Liver (tissue), 9 donors: ENCODE measurements around the gene CDH18. TPM values are rescaled to one million over a fixed set of nuclear protein-coding genes. Genes with fewer than 3 reads are reported as not detected.

Experiments
- DNase-seq: peaks from one replicate; pipeline ENCODE4 v3.0.0-alpha.2; 2017; ENCODE audit warnings: low spot score
- H3K27ac ChIP-seq, 2 donors: one replicate each; pipeline ENCODE4 v1.7.0; 2013; ENCODE audit warnings: inconsistent platforms in 2 of 2, low read length in 2 of 2, control low read depth in 1 of 2, low read depth in 1 of 2, mild to moderate bottlenecking in 1 of 2
- H3K27me3 ChIP-seq, 4 donors: one replicate each; pipeline versions ENCODE4 v1.6.1 to v1.7.0; 2013; ENCODE audit warnings: low read length in 3 of 4, inconsistent platforms in 1 of 4, mild to moderate bottlenecking in 1 of 4, moderate library complexity in 1 of 4; ENCODE audit not compliant: control insufficient read depth in 4 of 4, insufficient read depth in 4 of 4
- H3K36me3 ChIP-seq, 4 donors: one replicate each; pipeline versions ENCODE4 v1.6.1 to v1.7.0; 2013; ENCODE audit warnings: low read length in 3 of 4, mild to moderate bottlenecking in 3 of 4, low read depth in 1 of 4, moderate library complexity in 1 of 4; ENCODE audit not compliant: control insufficient read depth in 4 of 4, insufficient read depth in 3 of 4
- H3K4me1 ChIP-seq, 4 donors: one replicate each; pipeline versions ENCODE4 v1.6.1 to v1.7.0; 2013; ENCODE audit warnings: low read length in 3 of 4, mild to moderate bottlenecking in 3 of 4, moderate library complexity in 1 of 4; ENCODE audit not compliant: control insufficient read depth in 4 of 4, insufficient read depth in 4 of 4
- H3K4me3 ChIP-seq, 3 donors: one replicate each; pipeline versions ENCODE4 v1.6.1 to v1.7.0; 2013; ENCODE audit warnings: low read length in 3 of 3, control low read depth in 1 of 3, low read depth in 1 of 3, mild to moderate bottlenecking in 1 of 3
- H3K9ac ChIP-seq, 2 donors: one replicate each; pipeline ENCODE4 v1.7.0; 2013; ENCODE audit warnings: low read length in 2 of 2, mild to moderate bottlenecking in 2 of 2, moderate library complexity in 2 of 2, control low read depth in 1 of 2, low read depth in 1 of 2
- H3K9me3 ChIP-seq, 4 donors: one replicate each; pipeline versions ENCODE4 v1.6.1 to v1.7.0; 2013; ENCODE audit warnings: low read length in 3 of 4; ENCODE audit not compliant: control insufficient read depth in 4 of 4
- ATF3 ChIP-seq: IDR thresholded peaks from 2 replicates; pipeline ENCODE4 v1.6.1; 2016; ENCODE audit warnings: antibody characterized with exemption
- FOXA1 ChIP-seq: IDR thresholded peaks from 2 replicates; pipeline ENCODE4 v1.6.1; 2016; ENCODE audit warnings: antibody characterized with exemption
- FOXA2 ChIP-seq: IDR thresholded peaks from 2 replicates; pipeline ENCODE4 v1.6.1; 2016; ENCODE audit warnings: antibody characterized with exemption
- GABPA ChIP-seq, 2 donors: IDR thresholded peaks in 1 of 2; conservative IDR thresholded peaks in 1 of 2; 2 replicates each; pipeline ENCODE4 v1.6.1; 2016; ENCODE audit warnings: antibody characterized with exemption in 2 of 2, mild to moderate bottlenecking in 1 of 2, moderate library complexity in 1 of 2
- HNF4A ChIP-seq, 2 donors: conservative IDR thresholded peaks; 2 replicates each; pipeline ENCODE4 v1.6.1; 2016; ENCODE audit warnings: antibody characterized with exemption in 2 of 2, mild to moderate bottlenecking in 2 of 2
- HNF4G ChIP-seq: IDR thresholded peaks from 2 replicates; pipeline ENCODE4 v1.6.1; 2016; ENCODE audit warnings: antibody characterized with exemption
- JUND ChIP-seq, 2 donors: IDR thresholded peaks; 2 replicates each; pipeline ENCODE4 v1.6.1; 2016; ENCODE audit warnings: antibody characterized with exemption in 2 of 2
- RAD21 ChIP-seq, 2 donors: IDR thresholded peaks; 2 replicates each; pipeline ENCODE4 v1.6.1; 2016; ENCODE audit warnings: antibody characterized with exemption in 2 of 2, mild to moderate bottlenecking in 2 of 2
- REST ChIP-seq: IDR thresholded peaks from 2 replicates; pipeline ENCODE4 v1.6.1; 2016; ENCODE audit warnings: antibody characterized with exemption, mild to moderate bottlenecking
- SP1 ChIP-seq: IDR thresholded peaks from 2 replicates; pipeline ENCODE4 v1.6.1; 2018; ENCODE audit warnings: antibody characterized with exemption, mild to moderate bottlenecking
- YY1 ChIP-seq: IDR thresholded peaks from 2 replicates; pipeline ENCODE4 v1.6.1; 2016; ENCODE audit warnings: antibody characterized with exemption, mild to moderate bottlenecking
- ZBTB33 ChIP-seq: IDR thresholded peaks from 2 replicates; pipeline ENCODE4 v1.6.1; 2016; ENCODE audit warnings: antibody characterized with exemption
- WGBS: extraction: QIAGEN DNeasy Blood & Tissue Kit; methylation state at CpG from one replicate; pipeline ENCODE4 v1.1.7; 2013; 5-methylcytosine and 5-hydroxymethylcytosine counted together
- polyA plus RNA-seq, 2 donors: library from polyadenylated mRNA; stranded (reverse) in 1 of 2; unstranded in 1 of 2; fragments of 200-250 nt in 1 of 2; fragments of >200 nt in 1 of 2; fragmentation: Nextera tagmentation in 1 of 2; extraction: Ambion mirVana in 1 of 2; gene quantifications; one replicate each; pipeline versions ENCODE4 v1.2.1 to v1.2.3, GENCODE V29; 2013 to 2015
- total RNA-seq, 2 donors: library from RNA; depleted of rRNA; stranded (reverse); fragments of >200 nt; gene quantifications; one replicate each; pipeline ENCODE4 v1.2.3, GENCODE V29; 2014
- donor health status: healthy.
- donor health status: healthy.
- donor health status: healthy.
- donor health status: healthy.
- donor health status: healthy.

CDH18 gene
- total and polyA plus RNA-seq, 4 donors = 0.19 TPM; not detected in 3

GRCh38 chr5:19555876-19556275 lies 432.1 kb downstream of the CDH18 start (continued):
- TF ChIP-seq ZBTB33 (no peak), JUND (IDR thresholded peaks at IDR 0.05) (no peak), RAD21 (IDR thresholded peaks at IDR 0.05) (no peak)

- Histone ChIP-seq H3K4me3 (no peak overlapping the region), H3K27ac (no peak overlapping the region), H3K9ac (no peak overlapping the region), H3K4me1 (no peaks in the 10 kb centered on the region), H3K27me3 (no peaks in the 10 kb centered on the region), H3K9me3 (no peaks in the 10 kb centered on the region), H3K36me3 (no peaks in the 10 kb centered on the region)
- TF ChIP-seq REST (no peak), YY1 (no peak), ZBTB33 (no peak)
- 81% methylated on average over 3 of the region's 3 CpGs for WGBS
- DNase-seq = no peak
Measured at GRCh38 chr5:19555436-19555835, 432.6 kb downstream of the CDH18 start.

GRCh38 chr5:19554524-19554923 lies 433.5 kb downstream of the CDH18 start:
- Histone ChIP-seq H3K9ac (no peak overlapping the region), H3K4me1 (no peaks in the 10 kb centered on the region), H3K36me3 (no peaks in the 10 kb centered on the region), H3K27me3 (no peaks in the 10 kb centered on the region), H3K4me3 (no peak overlapping the region), H3K9me3 (no peaks in the 10 kb centered on the region), H3K27ac (no peak overlapping the region)
- no peak for TF ChIP-seq YY1
- no peak for TF ChIP-seq RAD21 (IDR thresholded peaks at IDR 0.05)
- TF ChIP-seq GABPA (IDR thresholded peaks at IDR 0.05 in 1 of 2, conservative IDR thresholded peaks at IDR 0.05 in 1 of 2) = no peak
- WGBS = 76% methylated on average over 1 of the region's 1 CpG
- DNase-seq = no peak

GRCh38 chr5:19547640-19548039 lies 440.4 kb downstream of the CDH18 start:
- Histone ChIP-seq H3K4me3 (no peak overlapping the region), H3K27me3 (no peaks in the 10 kb centered on the region), H3K9me3 (no peaks in the 10 kb centered on the region), H3K4me1 (no peaks in the 10 kb centered on the region), H3K36me3 (no peaks in the 10 kb centered on the region), H3K9ac (no peak overlapping the region), H3K27ac (no peak overlapping the region)
- DNase-seq = no peak
- 56% methylated on average over 3 of the region's 3 CpGs for WGBS
- TF ChIP-seq FOXA2 (no peak), FOXA1 (no peak), HNF4G (no peak), ATF3 (no peak), ZBTB33 (no peak), JUND (IDR thresholded peaks at IDR 0.05) (no peak), SP1 (no peak), REST (no peak), HNF4A (conservative IDR thresholded peaks at IDR 0.05) (no peak)
